Measurements from ENCODE around the gene TNFRSF19.

TNFRSF19 gene

GRCh38 chr13:23627410-23627809 lies 57.2 kb downstream of the TNFRSF19 start:
- DNase-seq (ENCODE audit: low read depth in 2 of 3, low spot score in 2 of 3): no peak

- no peak for DNase-seq (ENCODE audit: low read depth in 2 of 3, low spot score in 2 of 3)
Observed at GRCh38 chr13:23628250-23628649, 58.0 kb downstream of the TNFRSF19 start.

DNA sequence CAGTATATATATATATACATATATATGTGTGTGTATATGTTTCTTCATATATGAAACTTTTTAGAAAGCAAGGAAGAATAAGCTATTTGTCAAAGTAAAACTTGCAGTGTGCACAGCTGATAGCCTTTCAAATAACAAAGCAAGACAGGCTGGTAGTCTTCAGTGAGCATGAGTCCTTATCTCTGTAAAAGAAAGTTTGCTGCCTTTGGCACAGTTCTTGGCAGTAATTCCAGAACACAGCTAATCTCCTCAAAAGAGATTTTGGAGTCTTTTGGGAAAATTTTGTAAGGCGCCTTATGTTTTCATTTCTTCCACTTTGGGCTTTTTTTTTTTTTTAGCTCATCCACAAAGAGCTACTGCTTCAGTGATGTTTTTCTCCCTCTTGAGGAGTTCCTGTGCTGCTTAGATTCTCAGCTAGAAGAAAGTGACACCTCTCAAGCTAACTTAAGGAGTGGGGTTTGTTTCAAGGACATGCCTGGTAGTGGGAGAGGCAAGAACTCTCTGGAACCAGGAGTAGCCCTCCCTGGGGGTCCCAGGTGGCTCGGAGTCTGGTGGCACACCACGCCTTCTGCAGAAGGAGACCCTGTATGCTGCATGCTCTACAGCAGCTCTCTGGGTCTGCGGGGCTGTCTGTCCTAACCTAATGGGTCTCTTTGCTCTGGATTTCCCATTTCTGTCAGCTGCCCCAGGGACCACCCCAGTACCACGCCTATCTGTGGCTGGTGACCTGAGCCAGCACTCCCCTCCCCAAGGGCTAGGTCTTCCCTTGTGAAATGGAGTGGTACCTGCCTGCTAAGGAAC lies 58.8 kb downstream of the TNFRSF19 start:
- DNase-seq (ENCODE audit: low read depth in 2 of 3, low spot score in 2 of 3): no peak

GRCh38 chr13:23629566-23630272 lies 59.5 kb downstream of the TNFRSF19 start:
- no peak for DNase-seq (ENCODE audit: low read depth in 2 of 3, low spot score in 2 of 3)

GRCh38 chr13:23630349-23631093 lies 60.3 kb downstream of the TNFRSF19 start:
- no peak for DNase-seq (ENCODE audit: low read depth in 2 of 3, low spot score in 2 of 3)

- no peak for DNase-seq (ENCODE audit: low read depth in 2 of 3, low spot score in 2 of 3)
Observed at GRCh38 chr13:23631311-23632047, 61.3 kb downstream of the TNFRSF19 start.

GRCh38 chr13:23632048-23632582 lies 61.9 kb downstream of the TNFRSF19 start:
- DNase-seq (ENCODE audit: low read depth in 2 of 3, low spot score in 2 of 3): no peak

DNA sequence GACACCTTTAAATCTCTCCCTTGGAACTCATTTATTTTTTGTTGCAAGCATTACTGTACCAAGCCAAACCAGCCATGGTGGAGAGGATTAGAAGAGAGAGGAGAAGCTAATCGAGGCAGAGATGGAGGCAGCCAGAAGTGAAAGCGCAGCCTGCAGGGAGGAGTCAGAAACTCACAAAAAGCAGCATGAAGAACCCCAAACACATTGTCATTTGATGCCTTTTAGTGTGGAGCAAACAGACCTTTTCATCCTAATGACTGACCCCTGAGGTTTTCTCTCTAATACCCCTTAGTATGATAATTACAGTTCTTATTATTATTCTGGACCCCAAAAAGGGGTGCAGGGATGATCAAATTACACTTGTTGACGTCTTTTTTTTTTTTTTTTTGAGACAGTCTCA lies 62.5 kb downstream of the TNFRSF19 start:
- no peak for DNase-seq (ENCODE audit: low read depth in 2 of 3, low spot score in 2 of 3)

- no peak for DNase-seq (ENCODE audit: low read depth in 2 of 3, low spot score in 2 of 3)
Observed at GRCh38 chr13:23634897-23635296, 64.7 kb downstream of the TNFRSF19 start.

- no peak for DNase-seq (ENCODE audit: low read depth in 2 of 3, low spot score in 2 of 3)
Observed at GRCh38 chr13:23636360-23636759, 66.1 kb downstream of the TNFRSF19 start.

DNA sequence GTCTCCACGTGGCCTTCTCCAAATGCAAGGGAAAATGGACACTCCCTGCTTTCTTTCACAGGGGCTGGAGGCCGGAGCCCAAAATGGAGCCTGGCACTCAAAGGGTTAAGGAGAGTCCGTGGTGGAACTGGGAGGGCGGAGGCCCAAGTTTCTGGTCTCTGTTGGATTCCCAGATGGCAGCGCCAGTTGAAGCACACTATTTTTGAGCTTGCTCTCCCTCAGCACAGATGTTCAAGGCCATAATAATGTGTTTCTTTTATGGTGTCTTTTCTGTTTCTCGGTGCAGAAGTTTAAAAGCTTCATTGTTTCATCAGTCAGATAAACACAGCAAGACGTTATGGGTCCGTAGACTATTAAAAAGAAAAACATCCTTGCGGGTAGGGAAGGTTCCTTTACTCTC lies 67.6 kb downstream of the TNFRSF19 start:
- DNase-seq (ENCODE audit: low read depth in 2 of 3, low spot score in 2 of 3): no peak

DNA sequence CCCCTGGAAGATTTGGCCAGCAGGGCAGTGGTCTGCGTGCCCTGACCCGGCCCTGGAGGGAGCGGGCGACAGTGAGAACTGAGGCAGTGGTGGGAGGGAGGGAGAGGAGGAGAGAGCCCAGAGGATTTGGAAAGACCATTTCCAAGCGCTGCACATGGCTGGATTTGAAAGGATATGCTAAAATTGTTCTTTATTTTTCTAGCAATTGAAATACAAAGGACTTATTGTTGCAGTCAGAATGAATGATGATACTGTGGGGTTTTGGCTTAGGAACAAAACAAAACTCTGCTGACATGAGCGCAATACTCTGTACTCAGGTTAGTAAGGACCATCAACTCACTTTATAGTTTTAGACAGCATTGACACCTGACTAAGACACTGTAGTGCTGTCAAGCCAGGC lies 69.5 kb downstream of the TNFRSF19 start:
- DNase-seq (ENCODE audit: low read depth in 2 of 3, low spot score in 2 of 3): no peak

GRCh38 chr13:23642110-23642509 lies 71.9 kb downstream of the TNFRSF19 start:
- no peak for DNase-seq (ENCODE audit: low read depth in 2 of 3, low spot score in 2 of 3)

- no peak for DNase-seq (ENCODE audit: low read depth in 2 of 3, low spot score in 2 of 3)
Observed at GRCh38 chr13:23643338-23644125, 73.3 kb downstream of the TNFRSF19 start.

GRCh38 chr13:23644126-23644419 lies 73.9 kb downstream of the TNFRSF19 start:
- no peak for DNase-seq (ENCODE audit: low read depth in 2 of 3, low spot score in 2 of 3)

DNA sequence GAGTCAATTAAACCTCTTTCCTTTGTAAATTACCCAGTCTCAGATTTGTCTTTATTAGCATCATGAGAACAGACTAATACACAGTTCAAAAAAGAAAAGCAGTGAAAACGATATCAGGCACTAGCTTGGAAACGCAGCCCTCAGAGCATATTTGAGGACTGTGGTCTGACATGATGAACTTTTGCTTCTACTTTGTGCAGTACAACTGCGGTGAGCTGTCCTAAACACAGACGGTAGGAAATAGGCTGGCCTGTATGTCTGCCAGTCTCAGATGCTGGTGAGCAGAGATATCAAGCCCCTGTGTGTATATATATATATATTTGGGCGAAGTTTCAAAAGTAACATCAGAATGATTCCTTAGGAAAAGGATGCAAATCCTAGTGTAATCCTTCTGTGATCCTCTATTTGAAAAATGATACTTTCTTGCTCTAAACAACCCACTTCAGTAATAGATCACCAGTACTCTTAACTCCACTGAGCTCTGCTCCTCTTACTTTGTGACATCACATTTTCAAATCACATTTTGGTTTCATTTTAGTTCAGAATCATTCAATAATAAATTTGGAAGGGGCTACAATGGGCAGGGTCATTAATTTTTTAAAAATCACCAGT lies 74.4 kb downstream of the TNFRSF19 start:
- no peak for DNase-seq (ENCODE audit: low read depth in 2 of 3, low spot score in 2 of 3)

- DNase-seq (ENCODE audit: low read depth in 2 of 3, low spot score in 2 of 3): no peak
Observed at GRCh38 chr13:23645851-23646250, 75.6 kb downstream of the TNFRSF19 start.

DNA sequence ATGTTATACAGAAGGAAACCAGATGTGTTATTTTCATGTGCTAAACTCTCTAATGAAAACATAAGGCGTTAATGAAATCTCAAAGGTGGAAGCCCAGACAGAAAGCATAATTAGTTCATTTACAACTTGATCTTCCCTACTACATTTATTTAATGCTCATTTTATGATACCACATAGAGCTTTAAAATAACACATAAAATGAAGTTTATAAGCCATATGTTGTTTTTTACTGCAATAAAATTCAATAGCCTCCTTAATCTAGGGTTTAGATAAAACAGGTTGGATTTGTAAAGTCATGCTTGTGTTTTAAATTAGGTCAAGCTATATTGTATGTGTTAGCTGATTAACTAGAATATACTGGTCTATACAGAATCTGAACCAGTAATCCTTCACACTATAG lies 81.2 kb downstream of the TNFRSF19 start:
- no peak for DNase-seq (ENCODE audit: low read depth in 2 of 3, low spot score in 2 of 3)

GRCh38 chr13:23651887-23652286 lies 81.7 kb downstream of the TNFRSF19 start:
- no peak for DNase-seq (ENCODE audit: low read depth in 2 of 3, low spot score in 2 of 3)

Data from activated CD8-positive, alpha-beta memory T cell treated with anti-CD3 and anti-CD28 coated beads for 48 hours (primary cell).